Lower leg skin (tissue), 4 donors: ENCODE results near the gene ST6GALNAC5. TPM values are rescaled to one million over a fixed set of nuclear protein-coding genes. Genes with fewer than 3 reads are reported as not detected.
"Not testable (repeated sequence)": the region's sequence is repeated elsewhere in the genome, so short reads cannot be mapped to it uniquely, and the experiment has no call there.

Experiments used
- DNase-seq, 2 donors: peaks; one replicate each; pipeline ENCODE4 v3.0.0-alpha.2; 2019; ENCODE audit warnings: low spot score in 2 of 2
- H3K4me3 ChIP-seq: fragments of 200-600 bp; sonication (generic); 2 replicates; pipeline ENCODE4 v1.5.1; 2017; ENCODE audit warnings: mild to moderate bottlenecking, low read depth; ENCODE audit not compliant: poor library complexity, severe bottlenecking
- POLR2A ChIP-seq, 2 donors: fragments of 450-650 bp; IDR thresholded peaks; one replicate each; pipeline ENCODE4 v1.6.1; 2016 to 2017; ENCODE audit warnings: antibody characterized with exemption in 2 of 2, mild to moderate bottlenecking in 1 of 2, moderate library complexity in 1 of 2
- WGBS, 2 donors: methylation state at CpG; one replicate each; pipeline ENCODE4 v1.1.5; 2018; 5-methylcytosine and 5-hydroxymethylcytosine counted together
- intact Hi-C: fragments of 100-400 bp; cut with DNase I; formaldehyde crosslinking; loops from one replicate; pipeline ENCODE4 v1.15.0; 2023; ENCODE audit warnings: low total_unique reads
- total RNA-seq, 4 donors: library from RNA; depleted of rRNA; stranded (reverse); fragments of >200 nt; gene quantifications; one replicate each; pipeline ENCODE4 v1.1.0, GENCODE V29; 2016
- TF ChIP-seq, protein P1 (sequence below), 3 donors: fragments of 450-650 bp; IDR thresholded peaks; one replicate each; pipeline ENCODE4 v1.5.1; 2016; ENCODE audit warnings: antibody characterized with exemption in 3 of 3, mild to moderate bottlenecking in 3 of 3, moderate library complexity in 2 of 3

The ST6GALNAC5 gene
- total RNA-seq, 4 donors from 2014 or later = 1.2 to 4.7 (median 3.5) TPM

DNA sequence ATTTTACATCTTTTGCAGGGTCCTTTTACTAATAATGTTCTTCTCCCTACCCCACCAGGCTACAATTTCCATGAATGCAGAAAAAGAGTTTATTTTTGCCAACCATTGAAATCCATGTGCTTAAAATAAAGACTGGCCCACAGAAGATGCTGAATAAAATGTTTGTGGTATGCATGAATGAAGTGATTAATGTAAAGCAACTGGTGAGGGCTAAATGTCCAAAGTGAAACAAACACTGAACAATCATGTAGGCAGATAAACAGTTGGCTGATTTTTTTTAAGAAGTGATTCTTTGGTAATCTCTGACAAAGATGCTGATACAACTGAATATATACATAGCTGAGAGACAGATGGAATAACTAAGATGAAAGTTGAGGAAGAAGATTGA lies 94.5 kb downstream of the ST6GALNAC5 start:
- no peak for DNase-seq
- intact Hi-C loops = no loop called here
- H3K4me3 ChIP-seq = no peak overlapping the region
- TF ChIP-seq POLR2A (IDR thresholded peaks at IDR 0.05) = no peak
- TF ChIP-seq, protein P1, sequence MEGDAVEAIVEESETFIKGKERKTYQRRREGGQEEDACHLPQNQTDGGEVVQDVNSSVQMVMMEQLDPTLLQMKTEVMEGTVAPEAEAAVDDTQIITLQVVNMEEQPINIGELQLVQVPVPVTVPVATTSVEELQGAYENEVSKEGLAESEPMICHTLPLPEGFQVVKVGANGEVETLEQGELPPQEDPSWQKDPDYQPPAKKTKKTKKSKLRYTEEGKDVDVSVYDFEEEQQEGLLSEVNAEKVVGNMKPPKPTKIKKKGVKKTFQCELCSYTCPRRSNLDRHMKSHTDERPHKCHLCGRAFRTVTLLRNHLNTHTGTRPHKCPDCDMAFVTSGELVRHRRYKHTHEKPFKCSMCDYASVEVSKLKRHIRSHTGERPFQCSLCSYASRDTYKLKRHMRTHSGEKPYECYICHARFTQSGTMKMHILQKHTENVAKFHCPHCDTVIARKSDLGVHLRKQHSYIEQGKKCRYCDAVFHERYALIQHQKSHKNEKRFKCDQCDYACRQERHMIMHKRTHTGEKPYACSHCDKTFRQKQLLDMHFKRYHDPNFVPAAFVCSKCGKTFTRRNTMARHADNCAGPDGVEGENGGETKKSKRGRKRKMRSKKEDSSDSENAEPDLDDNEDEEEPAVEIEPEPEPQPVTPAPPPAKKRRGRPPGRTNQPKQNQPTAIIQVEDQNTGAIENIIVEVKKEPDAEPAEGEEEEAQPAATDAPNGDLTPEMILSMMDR (IDR thresholded peaks at IDR 0.05) = no peak

DNA sequence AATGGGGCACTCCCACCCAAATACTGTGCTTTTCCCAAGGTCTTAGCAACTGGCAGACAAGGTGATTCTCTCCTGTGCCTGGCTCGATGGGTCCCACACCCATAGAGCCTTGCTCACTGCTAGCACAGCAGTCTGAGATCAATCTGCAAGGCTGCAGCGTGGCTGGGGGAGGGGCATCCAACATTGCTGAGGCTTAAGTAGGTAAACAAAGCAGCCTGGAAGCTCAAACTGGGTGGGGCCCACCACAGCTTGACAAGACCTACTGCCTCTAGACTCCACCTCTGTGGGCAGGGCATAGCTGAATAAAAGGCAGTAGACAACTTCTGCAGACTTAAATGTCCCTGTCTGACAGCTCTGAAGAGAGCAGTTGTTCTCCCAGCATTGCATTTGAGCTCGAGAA lies 114.0 kb downstream of the ST6GALNAC5 start:
- DNase-seq, intact Hi-C loops, H3K4me3 ChIP-seq: not testable (repeated sequence)
- 20 to 31% methylated on average over 2 to 3 of the region's 3 CpGs for whole genome bisulfite sequencing, 2 donors

DNA sequence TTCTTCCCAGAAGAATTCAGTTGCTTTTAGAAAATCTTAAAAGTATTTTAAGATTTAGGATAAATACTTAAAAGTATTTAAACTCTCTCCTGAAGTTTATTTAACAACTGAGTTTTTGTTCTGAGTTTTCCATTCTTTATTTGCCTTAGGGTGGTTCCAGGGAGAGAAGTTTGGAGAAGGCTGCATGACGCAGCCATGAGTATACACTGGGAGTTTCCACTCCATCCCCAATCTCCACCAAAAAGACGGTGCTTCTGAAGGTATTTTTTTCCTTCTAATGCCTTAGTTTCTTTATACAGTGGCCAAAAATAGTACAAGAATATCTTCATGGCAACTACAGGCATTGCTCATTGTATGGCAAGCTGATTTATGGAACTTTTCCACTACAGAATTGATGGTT lies 122.7 kb downstream of the ST6GALNAC5 start:
- no peak for DNase-seq
- WGBS, 2 donors = 72 to 76% methylated on average over 2 of the region's 2 CpGs
- TF ChIP-seq, protein P1 (IDR thresholded peaks at IDR 0.05) = no peak
- no peak for TF ChIP-seq POLR2A (IDR thresholded peaks at IDR 0.05)
- no peak overlapping the region for H3K4me3 ChIP-seq
- intact Hi-C loops = no loop called here

DNA sequence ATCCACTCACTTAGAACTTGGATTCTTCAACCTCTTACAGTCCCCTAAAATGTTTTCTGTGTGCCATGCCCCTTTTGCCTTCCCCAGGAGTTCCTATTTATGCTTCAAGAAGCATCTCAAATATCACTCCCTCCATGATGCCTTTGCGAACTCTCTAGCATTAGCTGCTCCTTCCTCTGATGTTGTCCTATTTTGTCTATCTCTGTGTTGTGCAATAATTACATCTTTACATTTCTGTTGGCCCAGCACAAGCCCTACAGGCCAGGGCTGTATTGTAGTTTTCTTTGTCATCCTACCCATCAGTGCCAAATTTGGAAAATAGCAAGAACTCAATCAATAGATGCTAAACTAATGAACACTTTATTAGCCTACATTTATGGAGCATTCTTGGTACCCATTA lies 125.8 kb downstream of the ST6GALNAC5 start:
- no peak for DNase-seq
- 95 to 96% methylated on average over 1 of the region's 1 CpG for WGBS, 2 donors
- no peak overlapping the region for H3K4me3 ChIP-seq
- intact Hi-C loops = no loop called here
- TF ChIP-seq POLR2A (IDR thresholded peaks at IDR 0.05) = no peak
- TF ChIP-seq, protein P1 (IDR thresholded peaks at IDR 0.05) = no peak

DNA sequence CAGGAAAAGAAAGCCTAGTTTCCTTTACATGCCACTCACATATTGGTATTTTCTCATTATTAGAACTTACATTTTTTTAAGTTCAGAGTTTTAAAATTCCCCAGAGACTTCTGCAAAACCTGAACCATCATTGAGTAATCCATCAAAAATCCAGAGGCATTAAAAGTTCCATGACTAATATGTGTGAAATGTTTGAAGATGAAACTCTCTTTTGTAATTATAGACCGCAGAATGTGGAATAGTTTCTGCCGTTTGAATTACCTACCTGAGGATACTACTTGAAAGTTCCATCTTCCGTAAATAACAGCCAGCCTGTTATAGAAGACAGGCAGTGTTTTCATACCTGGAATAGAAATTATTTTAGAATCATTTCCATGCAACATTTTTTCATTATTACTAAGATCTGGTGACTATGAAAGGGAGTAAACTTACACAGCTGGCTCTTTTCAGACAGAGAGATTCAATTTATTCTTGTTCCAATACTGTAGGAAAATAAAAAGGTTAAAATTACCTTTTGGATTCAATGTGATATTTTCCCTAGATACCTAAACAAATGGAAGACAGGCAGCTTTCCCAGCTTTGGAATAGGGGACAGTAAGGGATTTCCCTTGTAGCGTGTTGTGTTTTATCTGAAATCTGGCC lies 131.4 kb downstream of the ST6GALNAC5 start:
- H3K4me3 ChIP-seq = no peak overlapping the region
- intact Hi-C loops = no loop called here
- no peak for DNase-seq
- TF ChIP-seq POLR2A (IDR thresholded peaks at IDR 0.05) = no peak
- TF ChIP-seq, protein P1 (IDR thresholded peaks at IDR 0.05) = no peak
- 48 to 51% methylated on average over 4 of the region's 4 CpGs for WGBS, 2 donors

DNA sequence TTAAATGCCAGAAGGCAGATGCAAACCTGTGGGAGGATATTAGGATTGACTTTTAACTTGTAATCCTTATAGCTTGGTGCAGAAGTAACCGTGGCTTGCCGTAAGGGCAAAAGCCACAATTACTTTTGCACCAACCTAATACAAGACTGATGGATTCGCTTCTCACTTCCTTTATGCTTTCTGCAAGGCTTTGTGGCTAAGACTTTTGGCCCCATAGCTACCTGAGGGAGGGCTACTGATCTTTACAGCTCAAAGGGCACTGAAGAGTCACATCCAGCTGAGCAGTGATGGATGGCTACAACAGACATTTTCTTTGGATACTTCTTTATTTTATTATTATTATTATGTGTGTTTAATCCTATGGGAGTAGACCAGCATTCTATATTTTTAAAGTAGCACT lies 140.4 kb downstream of the ST6GALNAC5 start:
- no peak for TF ChIP-seq POLR2A (IDR thresholded peaks at IDR 0.05)
- H3K4me3 ChIP-seq = no peak overlapping the region
- intact Hi-C loops = no loop called here
- no peak for DNase-seq
- 84% methylated on average over 3 of the region's 3 CpGs for WGBS, 2 donors

DNA sequence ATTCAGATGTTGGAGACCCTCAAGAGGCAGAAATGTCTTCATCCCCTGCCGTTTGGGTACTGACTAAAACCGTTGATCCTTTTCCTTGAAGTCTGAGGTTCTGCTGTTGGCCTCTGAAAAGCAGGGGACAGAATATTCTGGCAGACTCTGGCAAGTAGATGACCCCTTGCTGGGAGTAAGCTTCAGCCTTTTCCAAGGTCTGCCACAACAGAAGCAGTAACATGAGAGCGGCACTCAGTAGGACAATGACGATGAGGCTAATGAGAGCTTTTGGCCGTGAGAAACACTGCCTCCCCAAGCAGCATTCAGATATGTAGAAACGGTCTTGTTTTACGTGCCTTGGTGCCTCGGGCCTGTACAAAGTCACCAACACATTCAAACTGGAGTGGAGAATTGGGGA lies 143.7 kb downstream of the ST6GALNAC5 start:
- WGBS, 2 donors = 52 to 68% methylated on average over 8 of the region's 8 CpGs
- DNase-seq = no peak
- intact Hi-C loops = no loop called here
- no peak overlapping the region for H3K4me3 ChIP-seq
- no peak for TF ChIP-seq POLR2A (IDR thresholded peaks at IDR 0.05)
- TF ChIP-seq, protein P1 (IDR thresholded peaks at IDR 0.05) = no peak
